Measurements from ENCODE around the gene PDX1. TPM values are rescaled to one million over a fixed set of nuclear protein-coding genes. Genes with fewer than 3 reads are reported as not detected.

The PDX1 gene
- total RNA-seq (not detected), polyA plus RNA-seq (ENCODE audit: insufficient read depth in 1 of 8, insufficient read length in 8 of 8, low replicate concordance in 1 of 8) (1 to 10 TPM in 1 of 8 donors, under 1 TPM in 1, not detected in 6; 0.32 to 1.1 TPM)
- long read RNA-seq, donor 1 = 0 reads
- long read RNA-seq, donor 2 = 0 reads
- long read RNA-seq, donor 3 = 0 reads
- long read RNA-seq, donor 4 = 0 reads
- long read RNA-seq, donor 5 = 0 reads
- long read RNA-seq, donor 6 = 0 reads
- long read RNA-seq, donor 7 = 0 reads
- long read RNA-seq, donor 8 = 0 reads
- long read RNA-seq, donor 9 = 0 reads
- long read RNA-seq, donor 10 = 0 reads
- long read RNA-seq, donor 11 = 0 reads

- peaks cover 23% of the 10 kb centered on the region for H3K4me1 ChIP-seq (ENCODE audit: control insufficient read depth, insufficient read depth, low read length)
- no peaks in the 10 kb centered on the region for H3K9me3 ChIP-seq (replicated peaks; ENCODE audit: control insufficient read depth, low read depth, low read length)
- peaks cover 98% of the 10 kb centered on the region for H3K27me3 ChIP-seq (ENCODE audit: control insufficient read depth, insufficient read depth, low read length)
- DNase-seq = peak; percentile 46
- under 1% methylated on average over 74 of the region's 76 CpGs for WGBS (ENCODE audit: insufficient coverage)
- H3K27ac ChIP-seq (ENCODE audit: low read length) = no peak within 1 kb of the TSS
- H3K36me3 ChIP-seq (ENCODE audit: control insufficient read depth, insufficient read depth, low read length) = no peaks in the 10 kb centered on the region
- peak within 1 kb of the TSS; percentile 22 for H3K4me3 ChIP-seq (ENCODE audit: low read length)
These were observed at the start of gene PDX1 for GRCh38 chr13:27919934-27920676. Gene PDX1, plus strand, starts transcription at chr13:27920000. Its CDS starts 139 bp downstream, at chr13:27920139.

GRCh38 chr13:27878274-27878673, 41.5 kb upstream of the PDX1 start:
- H3K27me3 ChIP-seq (ENCODE audit: control insufficient read depth, insufficient read depth, low read length) = peaks cover 21% of the 10 kb centered on the region

GRCh38 chr13:27889471-27889870, 30.3 kb upstream of the PDX1 start:
- Histone ChIP-seq H3K9me3 (replicated peaks; ENCODE audit: control insufficient read depth, low read depth, low read length) (no peaks in the 10 kb centered on the region), H3K4me3 (ENCODE audit: low read length) (no peak overlapping the region), H3K27ac (ENCODE audit: low read length) (no peak overlapping the region), H3K27me3 (ENCODE audit: control insufficient read depth, insufficient read depth, low read length) (peaks cover 7% of the 10 kb centered on the region), H3K36me3 (ENCODE audit: control insufficient read depth, insufficient read depth, low read length) (no peaks in the 10 kb centered on the region), H3K4me1 (ENCODE audit: control insufficient read depth, insufficient read depth, low read length) (no peaks in the 10 kb centered on the region)
- WGBS (ENCODE audit: insufficient coverage) = no CpG with 5 or more reads among the region's 5 CpGs
- DNase-seq = no peak

More at GRCh38 chr13:27878274-27878673, 41.5 kb upstream of the PDX1 start:
- no peaks in the 10 kb centered on the region for H3K36me3 ChIP-seq (ENCODE audit: control insufficient read depth, insufficient read depth, low read length)
- no CpG with 5 or more reads among the region's 5 CpGs for WGBS (ENCODE audit: insufficient coverage)
- no peak overlapping the region for H3K27ac ChIP-seq (ENCODE audit: low read length)
- no peaks in the 10 kb centered on the region for H3K4me1 ChIP-seq (ENCODE audit: control insufficient read depth, insufficient read depth, low read length)
- no peak overlapping the region for H3K4me3 ChIP-seq (ENCODE audit: low read length)
- no peak for DNase-seq
- H3K9me3 ChIP-seq (replicated peaks; ENCODE audit: control insufficient read depth, low read depth, low read length) = no peaks in the 10 kb centered on the region

- peaks cover 7% of the 10 kb centered on the region for H3K27me3 ChIP-seq (ENCODE audit: control insufficient read depth, insufficient read depth, low read length)
These were observed 23.1 kb upstream of the PDX1 start for GRCh38 chr13:27896726-27897125.

GRCh38 chr13:27904719-27905118, 15.1 kb upstream of the PDX1 start:
- no peak for DNase-seq
- H3K4me1 ChIP-seq (ENCODE audit: control insufficient read depth, insufficient read depth, low read length) = no peaks in the 10 kb centered on the region
- peaks cover 30% of the 10 kb centered on the region for H3K27me3 ChIP-seq (ENCODE audit: control insufficient read depth, insufficient read depth, low read length)
- no peaks in the 10 kb centered on the region for H3K9me3 ChIP-seq (replicated peaks; ENCODE audit: control insufficient read depth, low read depth, low read length)
- H3K4me3 ChIP-seq (ENCODE audit: low read length) = no peak overlapping the region
- H3K36me3 ChIP-seq (ENCODE audit: control insufficient read depth, insufficient read depth, low read length) = no peaks in the 10 kb centered on the region
- WGBS (ENCODE audit: insufficient coverage) = 81% methylated on average over 2 of the region's 3 CpGs
- no peak overlapping the region for H3K27ac ChIP-seq (ENCODE audit: low read length)

More at GRCh38 chr13:27896726-27897125, 23.1 kb upstream of the PDX1 start:
- no peak overlapping the region for H3K4me3 ChIP-seq (ENCODE audit: low read length)
- no peaks in the 10 kb centered on the region for H3K4me1 ChIP-seq (ENCODE audit: control insufficient read depth, insufficient read depth, low read length)
- H3K36me3 ChIP-seq (ENCODE audit: control insufficient read depth, insufficient read depth, low read length) = no peaks in the 10 kb centered on the region
- no peak for DNase-seq
- H3K9me3 ChIP-seq (replicated peaks; ENCODE audit: control insufficient read depth, low read depth, low read length) = no peaks in the 10 kb centered on the region
- no peak overlapping the region for H3K27ac ChIP-seq (ENCODE audit: low read length)

- H3K36me3 ChIP-seq (ENCODE audit: control insufficient read depth, insufficient read depth, low read length) = no peaks in the 10 kb centered on the region
- no peaks in the 10 kb centered on the region for H3K4me1 ChIP-seq (ENCODE audit: control insufficient read depth, insufficient read depth, low read length)
- peaks cover 35% of the 10 kb centered on the region for H3K27me3 ChIP-seq (ENCODE audit: control insufficient read depth, insufficient read depth, low read length)
- H3K27ac ChIP-seq (ENCODE audit: low read length) = no peak overlapping the region
- WGBS (ENCODE audit: insufficient coverage) = 25% methylated on average over 1 of the region's 2 CpGs
- no peak overlapping the region for H3K4me3 ChIP-seq (ENCODE audit: low read length)
- H3K9me3 ChIP-seq (replicated peaks; ENCODE audit: control insufficient read depth, low read depth, low read length) = no peaks in the 10 kb centered on the region
- DNase-seq = peak; percentile 85
These were observed 14.2 kb upstream of the PDX1 start for GRCh38 chr13:27905650-27906049.

- H3K27ac ChIP-seq (ENCODE audit: low read length) = no peak overlapping the region
- H3K27me3 ChIP-seq (ENCODE audit: control insufficient read depth, insufficient read depth, low read length) = peaks cover 38% of the 10 kb centered on the region
- DNase-seq = no peak
- H3K36me3 ChIP-seq (ENCODE audit: control insufficient read depth, insufficient read depth, low read length) = no peaks in the 10 kb centered on the region
- no peak overlapping the region for H3K4me3 ChIP-seq (ENCODE audit: low read length)
- no peaks in the 10 kb centered on the region for H3K9me3 ChIP-seq (replicated peaks; ENCODE audit: control insufficient read depth, low read depth, low read length)
- no peaks in the 10 kb centered on the region for H3K4me1 ChIP-seq (ENCODE audit: control insufficient read depth, insufficient read depth, low read length)
- WGBS (ENCODE audit: insufficient coverage) = 78% methylated on average over 4 of the region's 6 CpGs
These were observed 12.5 kb upstream of the PDX1 start for GRCh38 chr13:27907121-27907787.

GRCh38 chr13:27909378-27909777, 10.4 kb upstream of the PDX1 start:
- DNase-seq = no peak
- H3K27ac ChIP-seq (ENCODE audit: low read length) = no peak overlapping the region
- H3K4me3 ChIP-seq (ENCODE audit: low read length) = no peak overlapping the region
- WGBS (ENCODE audit: insufficient coverage) = no CpG with 5 or more reads among the region's 4 CpGs
- H3K36me3 ChIP-seq (ENCODE audit: control insufficient read depth, insufficient read depth, low read length) = no peaks in the 10 kb centered on the region
- H3K4me1 ChIP-seq (ENCODE audit: control insufficient read depth, insufficient read depth, low read length) = no peaks in the 10 kb centered on the region
- peaks cover 47% of the 10 kb centered on the region for H3K27me3 ChIP-seq (ENCODE audit: control insufficient read depth, insufficient read depth, low read length)
- no peaks in the 10 kb centered on the region for H3K9me3 ChIP-seq (replicated peaks; ENCODE audit: control insufficient read depth, low read depth, low read length)

GRCh38 chr13:27911521-27911920, 8.3 kb upstream of the PDX1 start:
- peaks cover 66% of the 10 kb centered on the region for H3K27me3 ChIP-seq (ENCODE audit: control insufficient read depth, insufficient read depth, low read length)
- no CpG with 5 or more reads among the region's 2 CpGs for whole genome bisulfite sequencing (ENCODE audit: insufficient coverage)

GRCh38 chr13:27913160-27913559, 6.6 kb upstream of the PDX1 start:
- Histone ChIP-seq H3K27ac (ENCODE audit: low read length) (no peak overlapping the region), H3K27me3 (ENCODE audit: control insufficient read depth, insufficient read depth, low read length) (peaks cover 71% of the 10 kb centered on the region), H3K36me3 (ENCODE audit: control insufficient read depth, insufficient read depth, low read length) (no peaks in the 10 kb centered on the region), H3K4me1 (ENCODE audit: control insufficient read depth, insufficient read depth, low read length) (peaks cover 3% of the 10 kb centered on the region), H3K4me3 (ENCODE audit: low read length) (no peak overlapping the region), H3K9me3 (replicated peaks; ENCODE audit: control insufficient read depth, low read depth, low read length) (no peaks in the 10 kb centered on the region)
- WGBS (ENCODE audit: insufficient coverage) = no CpG with 5 or more reads among the region's 1 CpG
- no peak for DNase-seq

More at GRCh38 chr13:27911521-27911920, 8.3 kb upstream of the PDX1 start:
- Histone ChIP-seq H3K4me3 (ENCODE audit: low read length) (no peak overlapping the region), H3K36me3 (ENCODE audit: control insufficient read depth, insufficient read depth, low read length) (no peaks in the 10 kb centered on the region), H3K9me3 (replicated peaks; ENCODE audit: control insufficient read depth, low read depth, low read length) (no peaks in the 10 kb centered on the region), H3K27ac (ENCODE audit: low read length) (no peak overlapping the region), H3K4me1 (ENCODE audit: control insufficient read depth, insufficient read depth, low read length) (no peaks in the 10 kb centered on the region)
- DNase-seq = no peak
